ENCODE data around the gene ZFP30.

Gene ZFP30

GRCh38 chr19:37655301-37655688, at the start of gene ZFP30:
ZFP30 (minus strand) TSS chr19:37655465; CDS start chr19:37647822, 7,643 bp downstream.
- H3K4me3 ChIP-seq (ENCODE audit: low read depth, low read length): peak within 1 kb of the TSS; percentile 78
- TF ChIP-seq CTCF (conservative IDR thresholded peaks at IDR 0.05; ENCODE audit: low read depth, low read length): no peak
- peak; percentile 65 for DNase-seq (ENCODE audit: low read depth)

- H3K4me3 ChIP-seq (ENCODE audit: low read depth, low read length): no peak overlapping the region
- no peak for DNase-seq (ENCODE audit: low read depth)
- no peak for TF ChIP-seq CTCF (conservative IDR thresholded peaks at IDR 0.05; ENCODE audit: low read depth, low read length)
Measured at GRCh38 chr19:37699057-37699456, 43.8 kb upstream of the ZFP30 start.

GRCh38 chr19:37698216-37698615, 43.0 kb upstream of the ZFP30 start:
- DNase-seq (ENCODE audit: low read depth): no peak
- no peak overlapping the region for H3K4me3 ChIP-seq (ENCODE audit: low read depth, low read length)
- no peak for TF ChIP-seq CTCF (conservative IDR thresholded peaks at IDR 0.05; ENCODE audit: low read depth, low read length)

GRCh38 chr19:37695144-37695899, 40.1 kb upstream of the ZFP30 start:
- no peak overlapping the region for H3K4me3 ChIP-seq (ENCODE audit: low read depth, low read length)
- DNase-seq (ENCODE audit: low read depth): no peak
- TF ChIP-seq CTCF (conservative IDR thresholded peaks at IDR 0.05; ENCODE audit: low read depth, low read length): no peak

GRCh38 chr19:37692956-37693620, 37.8 kb upstream of the ZFP30 start:
- no peak for TF ChIP-seq CTCF (conservative IDR thresholded peaks at IDR 0.05; ENCODE audit: low read depth, low read length)
- no peak overlapping the region for H3K4me3 ChIP-seq (ENCODE audit: low read depth, low read length)
- DNase-seq (ENCODE audit: low read depth): no peak

GRCh38 chr19:37691881-37692504, 36.7 kb upstream of the ZFP30 start:
- DNase-seq (ENCODE audit: low read depth): peak; percentile 93
- H3K4me3 ChIP-seq (ENCODE audit: low read depth, low read length): peak overlapping the region; percentile 75
- TF ChIP-seq CTCF (conservative IDR thresholded peaks at IDR 0.05; ENCODE audit: low read depth, low read length): no peak
